K562 (cell line): ENCODE results near the gene POU2F3. TPM values are rescaled to one million over a fixed set of nuclear protein-coding genes. Genes with fewer than 3 reads are reported as not detected.

Experiments
- ATAC-seq: fragments of 200-7000 bp; cut with Tn5 transposase; 3 replicates; pipeline ENCODE4 v1.9.1; 2020; ENCODE audit warnings: moderate library complexity
- BruUV-seq: library from RNA; stranded (reverse); fragments of 400-500 nt; replicated peaks from 2 replicates; lab custom pipeline; 2021; lab: Mats Ljungman, UMichigan
- CTCF ChIA-PET: fragments of 300-600 bp; formaldehyde crosslinking; extraction: SDS; loops from one replicate; lab custom pipeline; 2021; ENCODE audit warnings: low intra/inter-chr PET ratio; lab: Yijun Ruan, JAX
- POLR2A ChIA-PET: fragments of 300-600, 350-650 bp; sonication (Branson Sonifier 250); formaldehyde crosslinking; extraction: SDS; loops from one replicate; lab custom pipeline; 2021; ENCODE audit warnings: antibody characterized with exemption, inconsistent platforms; lab: Yijun Ruan, JAX
- DNase-seq, 4 experiments: peaks; one replicate each; pipeline versions ENCODE4 v3.0.0 to v3.0.0-alpha.2; 2011 to 2018; ENCODE audit warnings: low spot score in 3 of 4, mixed read lengths in 3 of 4; ENCODE audit errors: extremely low read depth in 1 of 4
- FAIRE-seq: peaks from 2 replicates; lab custom pipeline; 2011; peaks lifted over from hg19 to GRCh38; lab: Jason Lieb, UNC
- H2AFZ ChIP-seq: 2 replicates; pipeline ENCODE4 v1.6.0; 2011; ENCODE audit warnings: low read depth, low read length, control low read depth, inconsistent platforms
- H3K27ac ChIP-seq: fragments of 200-600 bp; 3 replicates; pipeline ENCODE4 v1.8.0; 2011; ENCODE audit warnings: low read depth, mild to moderate bottlenecking, control low read depth, inconsistent platforms, low read length, moderate library complexity, mixed read lengths; ENCODE audit errors: extremely low read depth
- H3K27me3 ChIP-seq, 2 experiments: fragments of 300-600 bp in 1 of 2; 2 replicates in 1 of 2; 3 replicates in 1 of 2; pipeline versions ENCODE4 v1.6.0 to v1.8.0; 2011; ENCODE audit warnings: inconsistent platforms in 2 of 2, low read length in 2 of 2, mild to moderate bottlenecking in 1 of 2, mixed read lengths in 1 of 2, moderate library complexity in 1 of 2; ENCODE audit not compliant: control insufficient read depth in 2 of 2, insufficient read depth in 2 of 2
- H3K36me3 ChIP-seq: fragments of 300-600 bp; 3 replicates; pipeline ENCODE4 v1.8.0; 2011; ENCODE audit warnings: mild to moderate bottlenecking, low read length, inconsistent platforms; ENCODE audit not compliant: control insufficient read depth, insufficient read depth
- H3K4me1 ChIP-seq, 2 experiments: fragments of 200-600 bp in 1 of 2; replicated peaks in 1 of 2; 2 replicates in 1 of 2; 3 replicates in 1 of 2; pipeline versions ENCODE4 v1.5.1 to v1.8.0; 2011; ENCODE audit warnings: inconsistent platforms in 2 of 2, low read length in 2 of 2, mild to moderate bottlenecking in 1 of 2, mixed read lengths in 1 of 2, moderate library complexity in 1 of 2; ENCODE audit not compliant: control insufficient read depth in 2 of 2, insufficient read depth in 2 of 2
- H3K4me2 ChIP-seq: 2 replicates; pipeline ENCODE4 v1.6.1; 2011; ENCODE audit warnings: low read length, control low read depth, inconsistent platforms, mixed read lengths; ENCODE audit not compliant: insufficient read depth
- H3K4me3 ChIP-seq: fragments of 200-600 bp; sonication (generic), shearing (Covaris generic); 2 replicates; pipeline ENCODE4 v1.5.1; 2016; ENCODE audit warnings: control low read depth, inconsistent platforms
- H3K79me2 ChIP-seq: fragments of 200-600 bp; 3 replicates; pipeline ENCODE4 v1.8.0; 2011; ENCODE audit warnings: low read length, inconsistent platforms; ENCODE audit not compliant: control insufficient read depth, insufficient read depth
- H3K9ac ChIP-seq, 2 experiments: 2 replicates each; pipeline versions ENCODE4 v1.6.0 to v1.6.1; 2011; ENCODE audit warnings: low read depth in 2 of 2, low read length in 2 of 2, control low read depth in 1 of 2, inconsistent platforms in 1 of 2, mild to moderate bottlenecking in 1 of 2, mixed read lengths in 1 of 2; ENCODE audit not compliant: insufficient read depth in 1 of 2
- H3K9me1 ChIP-seq: one replicate; pipeline ENCODE4 v1.6.0; 2011; ENCODE audit warnings: inconsistent platforms, mild to moderate bottlenecking, low read length, moderate library complexity; ENCODE audit not compliant: control insufficient read depth, insufficient read depth
- H3K9me3 ChIP-seq: replicated peaks from 2 replicates; pipeline ENCODE4 v1.5.1; 2011; ENCODE audit warnings: low read depth, low read length, inconsistent platforms; ENCODE audit not compliant: control insufficient read depth, insufficient read depth
- H4K20me1 ChIP-seq: replicated peaks from 2 replicates; pipeline ENCODE4 v1.6.1; 2011; ENCODE audit warnings: low read length, inconsistent platforms, mixed read lengths; ENCODE audit not compliant: control insufficient read depth, insufficient read depth
- BCOR ChIP-seq: fragments of 450-650 bp; IDR thresholded peaks from 2 replicates; pipeline ENCODE4 v1.6.1; 2016
- EP400 ChIP-seq: fragments of 450-650 bp; IDR thresholded peaks from 2 replicates; pipeline ENCODE4 v1.6.1; 2017; ENCODE audit warnings: antibody characterized with exemption, mild to moderate bottlenecking, moderate library complexity
- ETV1 ChIP-seq: fragments of 450-650 bp; conservative IDR thresholded peaks from 2 replicates; pipeline ENCODE4 v1.6.1; 2016; ENCODE audit warnings: missing genetic modification characterization, control low read depth, low read depth, missing compliant biosample characterization
- ETV5 ChIP-seq: sonication (generic); formaldehyde crosslinking; IDR thresholded peaks from 2 replicates; pipeline ENCODE4 v1.4.0; 2020; ENCODE audit warnings: low read depth, mild to moderate bottlenecking, missing genetic modification reagents
- IRF2 ChIP-seq: sonication (generic); formaldehyde crosslinking; IDR thresholded peaks from 2 replicates; pipeline ENCODE4 v1.8.1; 2022; ENCODE audit warnings: mild to moderate bottlenecking, missing genetic modification reagents
- LEF1 ChIP-seq: fragments of 450-650 bp; IDR thresholded peaks from 2 replicates; pipeline ENCODE4 v1.6.1; 2016; ENCODE audit warnings: mild to moderate bottlenecking
- MTA1 ChIP-seq: fragments of 450-650 bp; IDR thresholded peaks from 2 replicates; pipeline ENCODE4 v1.6.1; 2017; ENCODE audit warnings: borderline replicate concordance
- NCOA2 ChIP-seq, 2 experiments: fragments of 450-650 bp; IDR thresholded peaks; 2 replicates each; pipeline ENCODE4 v1.6.1; 2018; ENCODE audit warnings: mild to moderate bottlenecking in 2 of 2, moderate library complexity in 1 of 2; ENCODE audit not compliant: partially characterized antibody in 2 of 2
- SMAD3 ChIP-seq: fragments of 450-650 bp; formaldehyde crosslinking; conservative IDR thresholded peaks from 2 replicates; pipeline ENCODE4 v1.4.0; 2020; ENCODE audit warnings: mild to moderate bottlenecking
- TEAD1 ChIP-seq, 2 experiments: fragments of 450-650 bp in 1 of 2; sonication (generic) in 1 of 2; formaldehyde crosslinking; IDR thresholded peaks; 2 replicates each; pipeline versions ENCODE4 v1.4.0 to v1.8.0; 2020 to 2022; ENCODE audit warnings: mild to moderate bottlenecking in 2 of 2, missing genetic modification reagents in 1 of 2
- ZBTB5 ChIP-seq: fragments of 450-650 bp; IDR thresholded peaks from 2 replicates; pipeline ENCODE4 v1.6.1; 2017; ENCODE audit warnings: antibody characterized with exemption
- ZNF592 ChIP-seq: fragments of 450-650 bp; IDR thresholded peaks from 2 replicates; pipeline ENCODE4 v1.6.1; 2017; ENCODE audit warnings: antibody characterized with exemption, mild to moderate bottlenecking
- WGBS: fragments of 100-300 bp; shearing (Covaris generic); methylation state at CpG from one replicate; pipeline ENCODE4 v1.1.6; 2016; ENCODE audit warnings: low coverage, mixed read lengths; ENCODE audit not compliant: insufficient coverage; ENCODE audit errors: missing lambda C conversion rate; 5-methylcytosine and 5-hydroxymethylcytosine counted together
- in situ Hi-C: fragments of 300-500 bp; cut with MboI; formaldehyde crosslinking; loops from 4 replicates; pipeline ENCODE4 v1.15.0; 2018; ENCODE audit warnings: inconsistent platforms, mixed read lengths
- intact Hi-C: fragments of 100-400 bp; cut with micrococcal nuclease; formaldehyde crosslinking; loops from 2 replicates; pipeline ENCODE4 v1.14.2; 2022
- polyA plus RNA-seq, 8 experiments: library from polyadenylated mRNA; depleted of rRNA in 4 of 8; stranded (reverse) in 5 of 8; unstranded in 3 of 8; fragments of >200 nt; fragmentation: Nextera tagmentation in 2 of 8; fragmentation: Illumina TruSeq in 1 of 8; extraction: Ambion mirVana in 2 of 8; extraction: Trizol in 1 of 8; gene quantifications; 2 replicates each; pipeline versions ENCODE4 v1.2.1 to v1.2.3, GENCODE V29; 2011 to 2014; ENCODE audit warnings: inconsistent platforms in 1 of 8, missing spikeins in 1 of 8
- total RNA-seq, 7 experiments: library from RNA; depleted of rRNA in 6 of 7; stranded (reverse); fragments of >200 nt in 6 of 7; fragmentation: Illumina TruSeq in 2 of 7; extraction: Trizol in 2 of 7; gene quantifications; 2 replicates each; pipeline versions ENCODE4 v1.2.1 to v1.2.3, GENCODE V29; 2011 to 2021; ENCODE audit warnings: low replicate concordance in 1 of 7

The POU2F3 gene
- total and polyA plus RNA-seq, 9 of the 15 experiments (the other 6 are each of a cell fraction or from before 2014, with no cell fraction given): not detected

DNA sequence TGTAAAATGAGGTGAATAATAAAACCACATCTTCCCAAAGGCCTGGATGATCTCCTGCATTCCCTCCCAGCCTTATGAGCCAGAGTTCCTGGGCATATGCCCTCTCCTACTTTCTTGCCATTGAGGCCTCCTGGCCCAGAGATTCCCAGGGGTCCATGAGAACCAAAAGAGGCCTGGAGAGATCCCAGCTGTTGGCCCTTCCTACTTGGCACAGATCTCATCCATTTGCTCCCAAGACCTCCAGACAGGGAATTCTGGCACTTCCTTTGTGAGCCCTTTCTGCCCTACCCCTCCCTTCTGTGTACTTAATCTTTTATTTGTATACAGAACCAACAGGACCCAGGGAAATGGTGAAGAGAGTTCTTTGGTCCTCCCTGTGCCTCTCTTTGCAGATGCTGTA lies 21.4 kb downstream of the POU2F3 start (continued):
- TF ChIP-seq ZBTB5 (no peak), ZNF592 (no peak), IRF2 (CRISPR knock-in tag) (no peak)

DNA sequence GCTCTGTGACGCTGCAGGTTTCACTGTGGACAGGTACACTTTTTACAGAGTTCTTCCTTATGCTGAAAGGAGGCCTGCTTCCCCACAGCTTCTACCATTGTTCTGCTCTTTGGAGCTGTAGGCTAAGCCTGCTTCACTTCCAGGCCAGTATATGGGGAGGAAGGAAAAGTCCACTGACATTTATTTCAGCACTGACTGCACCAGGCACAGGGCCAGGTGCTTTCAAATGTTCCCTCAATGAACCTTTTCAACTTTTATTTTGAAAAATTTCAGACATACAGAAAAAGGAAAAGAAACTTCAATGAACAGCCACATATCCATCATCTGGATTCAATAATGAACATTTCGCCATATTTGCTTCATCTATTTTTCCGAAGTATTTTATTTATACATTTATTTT lies 22.0 kb downstream of the POU2F3 start:
- ATAC-seq (no peak), FAIRE-seq (no peak), DNase-seq (no peak)
- no peaks in the 10 kb centered on the region for H3K9me3 ChIP-seq
- peaks cover 46 to 75% of the 10 kb centered on the region in 2 experiments for H3K27me3 ChIP-seq
- H3K9me1 ChIP-seq: no peaks in the 10 kb centered on the region
- no peak overlapping the region for H3K27ac ChIP-seq
- H3K36me3 ChIP-seq: no peaks in the 10 kb centered on the region
- no peak overlapping the region for H3K4me2 ChIP-seq
- no peak overlapping the region for H3K9ac ChIP-seq
- in situ Hi-C loops (no loop called here), intact Hi-C loops (no loop called here)
- no peaks in the 10 kb centered on the region for H3K79me2 ChIP-seq
- WGBS: 0% methylated on average over 3 of the region's 3 CpGs
- no peaks in the 10 kb centered on the region; the same call in 1 of the 2 replicates for H4K20me1 ChIP-seq
- H2AFZ ChIP-seq: no peak overlapping the region
- BruUV-seq: no TSS peak
- CTCF ChIA-PET: no interaction called here
- POLR2A ChIA-PET: interaction anchor here (1.0 kb wide), 1 partner anchor 14 kb away, joined by 3 read pairs; no protein-coding TSS in a partner anchor
- no peak overlapping the region for H3K4me3 ChIP-seq
- H3K4me1 ChIP-seq: no peaks in the 10 kb centered on the region
- TF ChIP-seq EP400: no peak
- TF ChIP-seq ETV5: no peak
- TF ChIP-seq NCOA2 (IDR thresholded peaks at IDR 0.05; ENCODE audit: partially characterized antibody in 2 of 2): no peak
- no peak for TF ChIP-seq ETV1 (tag)
- TF ChIP-seq TEAD1 (CRISPR knock-in tag; IDR thresholded peaks at IDR 0.05): no peak
- no peak for TF ChIP-seq LEF1
- TF ChIP-seq BCOR: no peak
- TF ChIP-seq MTA1: no peak
- no peak for TF ChIP-seq SMAD3 (CRISPR knock-in tag)
